ENCODE results near the gene SGF29. TPM values are rescaled to one million over a fixed set of nuclear protein-coding genes. Genes with fewer than 3 reads are reported as not detected.
"Not testable (repeated sequence)": the region's sequence is repeated elsewhere in the genome, so short reads cannot be mapped to it uniquely, and the experiment has no call there.

SGF29 gene
- total RNA-seq, 1 experiment from 2014 or later, result 4.7 TPM

GRCh38 chr16:28549301-28549899, 4.3 kb upstream of the SGF29 start:
- Histone ChIP-seq H3K9me3 (no peaks in the 10 kb centered on the region), H3K4me3 (no peak overlapping the region), H3K27me3 (no peaks in the 10 kb centered on the region), H3K36me3 (no peaks in the 10 kb centered on the region)
- DNase-seq, result peak; percentile 4

GRCh38 chr16:28554634-28555423, 1.1 kb downstream of the SGF29 start:
- Histone ChIP-seq H3K9me3 (no peaks in the 10 kb centered on the region), H3K27me3 (no peaks in the 10 kb centered on the region), H3K4me3 (peak overlapping the region; percentile 87), H3K36me3 (peaks cover 13% of the 10 kb centered on the region)
- DNase-seq, result no peak

DNA sequence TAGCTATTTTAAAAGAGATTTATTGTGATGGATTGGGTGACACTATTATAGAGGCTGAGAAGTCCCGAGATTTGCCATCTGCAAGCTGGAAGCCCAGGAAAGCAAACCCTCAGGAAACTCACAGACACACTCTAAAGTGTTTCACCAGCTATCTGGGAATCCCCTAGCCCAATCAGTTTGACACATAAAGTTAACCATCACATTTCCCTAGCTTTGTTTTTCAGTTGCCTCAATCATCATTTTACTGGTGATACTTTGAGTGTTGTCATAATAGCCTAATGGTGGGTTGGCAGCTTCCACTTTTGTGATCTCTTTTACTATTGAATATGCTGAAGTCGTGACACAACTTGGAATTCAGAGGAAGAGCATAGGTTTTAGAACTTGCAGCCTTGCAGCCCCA, 1.8 kb downstream of the SGF29 start:
- no peak for DNase-seq
- Histone ChIP-seq H3K36me3 (peaks cover 13% of the 10 kb centered on the region), H3K4me3 (no peak overlapping the region), H3K9me3 (no peaks in the 10 kb centered on the region), H3K27me3 (no peaks in the 10 kb centered on the region)

- Histone ChIP-seq H3K27me3 (no peaks in the 10 kb centered on the region), H3K4me3 (no peak overlapping the region)
- DNase-seq, result no peak
Measured at GRCh38 chr16:28556914-28557320, 3.2 kb downstream of the SGF29 start.

GRCh38 chr16:28558456-28558855, 4.7 kb downstream of the SGF29 start:
- Histone ChIP-seq H3K9me3 (no peaks in the 10 kb centered on the region), H3K27me3 (no peaks in the 10 kb centered on the region), H3K4me3 (no peak overlapping the region)

More at GRCh38 chr16:28556914-28557320, 3.2 kb downstream of the SGF29 start:
- peaks cover 13% of the 10 kb centered on the region for H3K36me3 ChIP-seq
- no peaks in the 10 kb centered on the region for H3K9me3 ChIP-seq

GRCh38 chr16:28561557-28562187, 8.0 kb downstream of the SGF29 start:
- DNase-seq, result no peak
- Histone ChIP-seq H3K4me3 (no peak overlapping the region), H3K9me3 (peaks cover 3% of the 10 kb centered on the region), H3K36me3 (peaks cover 17% of the 10 kb centered on the region), H3K27me3 (no peaks in the 10 kb centered on the region)

More at GRCh38 chr16:28558456-28558855, 4.7 kb downstream of the SGF29 start:
- peaks cover 13% of the 10 kb centered on the region for H3K36me3 ChIP-seq
- no peak for DNase-seq

GRCh38 chr16:28562199-28562598, 8.5 kb downstream of the SGF29 start:
- Histone ChIP-seq H3K9me3 (peaks cover 9% of the 10 kb centered on the region), H3K4me3 (no peak overlapping the region), H3K36me3 (peaks cover 15% of the 10 kb centered on the region), H3K27me3 (no peaks in the 10 kb centered on the region)
- DNase-seq, result no peak

- Histone ChIP-seq H3K4me3 (no peak overlapping the region), H3K36me3 (peaks cover 19% of the 10 kb centered on the region), H3K9me3 (peaks cover 17% of the 10 kb centered on the region), H3K27me3 (no peaks in the 10 kb centered on the region)
- no peak for DNase-seq
Measured at GRCh38 chr16:28563218-28563617, 9.5 kb downstream of the SGF29 start.

DNA sequence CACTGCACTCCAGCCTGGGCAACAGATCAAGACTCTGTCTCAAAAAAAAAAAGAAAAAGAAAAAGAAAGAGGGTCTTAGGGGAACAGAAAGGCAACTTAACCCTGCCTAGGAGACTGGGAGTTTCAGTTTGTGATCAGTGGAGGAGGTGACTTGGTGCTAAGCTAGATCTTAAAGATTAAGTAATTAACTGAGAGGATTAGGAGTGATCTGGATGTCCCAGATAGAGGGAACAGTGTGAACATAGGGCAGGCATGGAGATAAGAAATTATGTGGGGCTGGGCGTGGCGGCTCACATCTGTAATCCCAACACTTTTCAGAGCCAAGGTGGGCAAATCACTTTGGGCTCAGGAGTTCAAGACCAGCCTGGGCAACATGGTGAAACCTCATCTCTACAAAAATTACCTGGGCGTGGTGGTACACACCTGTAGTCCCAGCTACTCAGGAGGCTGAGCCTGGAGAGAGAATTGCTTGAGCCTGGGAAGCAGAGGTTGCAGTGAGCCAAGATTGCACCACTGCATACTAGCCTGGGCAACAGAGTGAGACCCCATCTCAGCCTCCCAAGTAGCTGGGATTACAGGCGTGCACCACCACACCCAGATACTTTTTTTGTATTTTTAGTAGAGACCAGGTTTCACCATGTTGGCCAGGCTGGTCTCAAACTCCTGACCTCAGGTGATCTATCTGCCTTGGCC, 12.7 kb downstream of the SGF29 start:
- not testable (repeated sequence) for H3K27me3 ChIP-seq, DNase-seq, H3K4me3 ChIP-seq
- Histone ChIP-seq H3K36me3 (peaks cover 14% of the 10 kb centered on the region), H3K9me3 (peaks cover 17% of the 10 kb centered on the region)

DNA sequence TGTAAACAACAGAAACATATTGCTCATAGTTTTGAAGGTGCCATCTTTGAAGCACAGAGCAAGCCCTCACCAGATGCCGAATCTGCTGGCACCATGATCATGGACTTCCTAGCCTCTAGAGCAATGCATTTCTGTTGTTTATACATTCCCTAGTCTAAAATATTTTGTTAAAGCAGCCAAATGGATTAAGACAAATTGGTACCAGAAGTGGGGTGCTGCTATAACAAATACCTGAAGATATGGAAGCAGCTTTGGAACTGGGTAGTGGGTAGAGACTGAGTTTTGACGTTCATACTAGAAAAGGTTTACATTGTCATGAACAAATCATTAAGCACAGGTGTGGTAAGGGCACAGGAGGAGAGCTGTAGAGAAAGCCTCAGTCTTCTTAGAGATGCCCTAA, 13.6 kb downstream of the SGF29 start:
- Histone ChIP-seq H3K9me3 (peaks cover 17% of the 10 kb centered on the region), H3K27me3 (no peaks in the 10 kb centered on the region), H3K4me3 (no peak overlapping the region), H3K36me3 (peaks cover 14% of the 10 kb centered on the region)
- no peak for DNase-seq

GRCh38 chr16:28569021-28569420, 15.3 kb downstream of the SGF29 start:
- Histone ChIP-seq H3K36me3 (peaks cover 14% of the 10 kb centered on the region), H3K27me3 (no peaks in the 10 kb centered on the region), H3K9me3 (peaks cover 17% of the 10 kb centered on the region), H3K4me3 (no peak overlapping the region)
- no peak for DNase-seq

GRCh38 chr16:28569968-28570752, 16.4 kb downstream of the SGF29 start:
- no peaks in the 10 kb centered on the region for H3K27me3 ChIP-seq
- peaks cover 11% of the 10 kb centered on the region for H3K36me3 ChIP-seq
- DNase-seq, result no peak
- H3K4me3 ChIP-seq, result no peak overlapping the region
- H3K9me3 ChIP-seq, result peaks cover 17% of the 10 kb centered on the region

DNA sequence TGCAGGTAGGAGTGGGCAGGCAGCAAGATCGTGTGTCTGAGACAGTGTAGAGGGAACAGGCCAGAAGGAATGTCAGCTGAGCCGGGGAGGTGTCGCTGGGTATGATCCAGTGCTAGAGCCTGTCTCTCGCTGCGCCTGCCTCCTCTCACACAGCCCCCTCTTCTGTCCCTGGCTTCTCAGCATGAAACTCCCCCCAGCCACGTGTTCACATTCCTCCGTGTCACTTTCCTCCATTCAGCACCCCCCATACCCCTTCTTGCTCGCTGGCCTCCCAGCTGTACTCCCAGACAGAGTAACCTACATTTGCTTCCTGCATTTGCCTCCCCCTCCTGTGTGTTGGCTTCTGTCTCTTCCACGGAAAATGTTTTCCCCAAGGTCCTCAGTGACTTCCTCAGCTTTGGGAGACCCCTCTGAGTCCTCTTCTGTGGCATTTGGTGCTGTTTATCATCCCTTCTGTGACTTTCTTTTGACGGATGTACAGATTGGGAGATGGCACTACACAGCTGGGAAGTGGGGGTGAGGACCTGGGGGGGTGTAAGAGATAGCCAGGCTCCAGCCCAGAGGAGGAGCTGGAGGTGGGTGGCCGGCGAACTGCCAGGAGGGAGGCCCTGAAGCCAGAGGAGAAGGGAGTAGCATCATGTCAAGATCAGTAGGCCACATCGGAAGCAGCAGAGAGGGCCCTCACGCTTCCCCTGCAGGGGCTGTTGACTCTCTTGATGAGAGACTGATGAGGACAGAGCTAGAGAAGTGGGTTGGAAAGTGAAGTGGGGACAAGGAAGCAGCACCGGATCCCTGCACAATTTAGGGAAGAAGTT, 19.2 kb downstream of the SGF29 start:
- Histone ChIP-seq H3K9me3 (peaks cover 1% of the 10 kb centered on the region), H3K4me3 (no peak overlapping the region), H3K27me3 (no peaks in the 10 kb centered on the region), H3K36me3 (no peaks in the 10 kb centered on the region; the same call in 1 of the 2 replicates)
- no peak for DNase-seq

- Histone ChIP-seq H3K27me3 (no peaks in the 10 kb centered on the region), H3K36me3 (no peaks in the 10 kb centered on the region; the same call in 1 of the 2 replicates), H3K9me3 (no peaks in the 10 kb centered on the region), H3K4me3 (no peak overlapping the region)
- DNase-seq, result no peak
Measured at GRCh38 chr16:28573738-28574718, 20.3 kb downstream of the SGF29 start.

Data from MG63 (cell line).